Neuronal stem cell (in vitro differentiated cells): ENCODE data around the gene ADAM12.

ENCODE experiments used
- DNase-seq: peaks from one replicate; pipeline ENCODE4 v3.0.0-alpha.2; 2013; ENCODE audit warnings: low spot score
- H2AFZ ChIP-seq: one replicate; pipeline ENCODE4 v1.6.1; 2013; ENCODE audit warnings: mild to moderate bottlenecking, low read length, inconsistent platforms
- H2AK5ac ChIP-seq: 2 replicates; pipeline ENCODE4 v1.6.1; 2013; ENCODE audit warnings: low read depth, mild to moderate bottlenecking, inconsistent platforms, low read length, moderate library complexity, mixed read lengths
- H2BK120ac ChIP-seq: 2 replicates; pipeline ENCODE4 v1.6.1; 2013; ENCODE audit warnings: low read depth, mild to moderate bottlenecking, inconsistent platforms, low read length, moderate library complexity, mixed read lengths
- H2BK12ac ChIP-seq: one replicate; pipeline ENCODE4 v1.6.1; 2013; ENCODE audit warnings: low read length, inconsistent platforms
- H2BK15ac ChIP-seq: 2 replicates; pipeline ENCODE4 v1.6.1; 2013; ENCODE audit warnings: mild to moderate bottlenecking, low read length, inconsistent platforms, mixed read lengths
- H2BK5ac ChIP-seq: one replicate; pipeline ENCODE4 v1.6.1; 2013; ENCODE audit warnings: inconsistent platforms, mild to moderate bottlenecking, low read length, moderate library complexity
- H3K14ac ChIP-seq: one replicate; pipeline ENCODE4 v1.6.1; 2013; ENCODE audit warnings: low read length, inconsistent platforms
- H3K18ac ChIP-seq: 2 replicates; pipeline ENCODE4 v1.6.1; 2013; ENCODE audit warnings: low read length, inconsistent platforms
- H3K23ac ChIP-seq: 2 replicates; pipeline ENCODE4 v1.6.1; 2013; ENCODE audit warnings: low read depth, mild to moderate bottlenecking, mixed read lengths, low read length, inconsistent platforms; ENCODE audit not compliant: poor library complexity
- H3K27ac ChIP-seq: replicated peaks from 3 replicates; pipeline ENCODE4 v1.5.1; 2013; ENCODE audit warnings: low read length, inconsistent platforms
- H3K27me3 ChIP-seq, 3 experiments: 2 replicates each; pipeline ENCODE4 v1.6.1; 2013; ENCODE audit warnings: low read length in 3 of 3, mild to moderate bottlenecking in 2 of 3, inconsistent platforms in 1 of 3, low read depth in 1 of 3, mixed read lengths in 1 of 3, moderate library complexity in 1 of 3; ENCODE audit not compliant: control insufficient read depth in 3 of 3, insufficient read depth in 3 of 3
- H3K36me3 ChIP-seq, 2 donors: replicated peaks in 1 of 2; 2 replicates each; pipeline ENCODE4 v1.6.1; 2013; ENCODE audit warnings: low read length in 2 of 2; ENCODE audit not compliant: control insufficient read depth in 2 of 2, insufficient read depth in 2 of 2
- H3K4ac ChIP-seq: 2 replicates; pipeline ENCODE4 v1.6.1; 2013; ENCODE audit warnings: inconsistent platforms, mild to moderate bottlenecking, low read length, moderate library complexity
- H3K4me1 ChIP-seq, 2 donors: 1 replicate in 1 of 2; 2 replicates in 1 of 2; pipeline ENCODE4 v1.6.1; 2013; ENCODE audit warnings: low read length in 2 of 2, low read depth in 1 of 2; ENCODE audit not compliant: control insufficient read depth in 2 of 2, insufficient read depth in 1 of 2
- H3K4me2 ChIP-seq: one replicate; pipeline ENCODE4 v1.6.1; 2013; ENCODE audit warnings: mild to moderate bottlenecking, low read length, inconsistent platforms; ENCODE audit not compliant: insufficient read depth, poor library complexity, severe bottlenecking
- H3K4me3 ChIP-seq, 2 donors: 2 replicates each; pipeline ENCODE4 v1.5.1; 2013; ENCODE audit warnings: low read length in 2 of 2, mild to moderate bottlenecking in 2 of 2, inconsistent platforms in 1 of 2, moderate library complexity in 1 of 2
- H3K79me1 ChIP-seq: one replicate; pipeline ENCODE4 v1.6.1; 2013; ENCODE audit warnings: low read depth, mild to moderate bottlenecking, inconsistent platforms, low read length, moderate library complexity
- H3K9ac ChIP-seq: one replicate; pipeline ENCODE4 v1.6.1; 2013; ENCODE audit warnings: mild to moderate bottlenecking, low read depth, low read length, inconsistent platforms; ENCODE audit not compliant: poor library complexity
- H3K9me3 ChIP-seq, 2 donors: replicated peaks in 1 of 2; 2 replicates each; pipeline versions ENCODE3 to v1.6.1; 2013; ENCODE audit warnings: low read length in 2 of 2, mild to moderate bottlenecking in 2 of 2, inconsistent platforms in 1 of 2, low read depth in 1 of 2, mixed read lengths in 1 of 2, moderate library complexity in 1 of 2; ENCODE audit not compliant: control insufficient read depth in 2 of 2, insufficient read depth in 1 of 2
- H4K8ac ChIP-seq: one replicate; pipeline ENCODE4 v1.6.1; 2013; ENCODE audit warnings: low read depth, mild to moderate bottlenecking, inconsistent platforms, low read length, moderate library complexity
- H4K91ac ChIP-seq: one replicate; pipeline ENCODE4 v1.6.1; 2013; ENCODE audit warnings: low read length, low read depth, mild to moderate bottlenecking, inconsistent platforms; ENCODE audit not compliant: poor library complexity
- WGBS, 2 donors: extraction: QIAGEN DNeasy Blood & Tissue Kit; methylation state at CpG; one replicate each; pipeline ENCODE4 v1.1.7; 2013; ENCODE audit warnings: missing lambda C conversion rate in 2 of 2, mixed read lengths in 1 of 2; ENCODE audit not compliant: insufficient read length in 2 of 2, insufficient replicate concordance in 1 of 2; ENCODE audit errors: extremely low coverage in 2 of 2; 5-methylcytosine and 5-hydroxymethylcytosine counted together

Gene ADAM12

DNA sequence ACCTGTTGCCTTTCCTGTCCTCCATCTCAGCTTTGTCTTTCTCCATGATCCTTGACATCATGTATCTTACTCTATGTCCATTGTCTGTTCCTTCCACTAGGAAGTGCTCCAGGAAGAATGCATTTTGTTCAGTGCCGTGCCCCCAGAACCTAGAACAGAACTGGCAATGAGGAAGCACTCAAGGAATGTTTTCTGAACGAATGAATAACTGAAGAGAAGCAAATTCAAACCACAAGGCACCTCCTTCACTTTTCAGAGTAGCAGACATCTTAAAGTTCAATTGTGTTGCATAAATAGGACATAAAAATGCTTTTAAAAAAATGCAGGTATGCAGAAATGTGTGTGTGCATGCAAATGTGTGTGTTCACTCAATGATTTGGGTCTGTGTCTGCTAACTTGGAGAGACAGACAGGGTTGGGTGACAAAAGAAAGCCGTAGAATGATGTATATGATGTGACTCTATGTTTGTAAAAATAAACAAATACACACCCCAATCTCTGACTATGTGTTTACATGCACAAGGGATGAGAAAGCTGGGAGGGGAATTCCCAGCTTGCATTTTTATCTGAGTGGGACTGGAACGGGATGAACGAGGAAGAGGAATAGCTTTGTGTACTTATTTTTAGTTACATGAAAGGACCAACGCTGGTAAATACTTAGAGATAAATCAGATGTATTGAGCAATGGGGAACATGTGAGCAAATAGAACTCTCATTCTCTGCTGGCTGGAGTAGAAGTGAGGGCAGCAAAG lies 254.2 kb downstream of the ADAM12 start:
- Histone ChIP-seq H3K18ac (no peak overlapping the region), H4K8ac (no peak overlapping the region), H2BK120ac (no peak overlapping the region), H2AFZ (no peak overlapping the region), H3K27me3 (no peaks in the 10 kb centered on the region), H4K91ac (no peak overlapping the region), H3K4me3 (no peak overlapping the region), H3K14ac (no peak overlapping the region), H3K27ac (no peak overlapping the region), H3K4me2 (no peak overlapping the region), H3K9ac (no peak overlapping the region), H3K23ac (no peak overlapping the region), H2BK15ac (no peak overlapping the region), H3K9me3 (peaks cover 2 to 9% of the 10 kb centered on the region in 2 donors), H2BK5ac (no peak overlapping the region), H3K4me1 (peaks cover 8 to 9% of the 10 kb centered on the region in 2 donors), H2BK12ac (no peak overlapping the region), H3K79me1 (no peaks in the 10 kb centered on the region), H2AK5ac (no peak overlapping the region), H3K36me3 (no peaks in the 10 kb centered on the region), H3K4ac (no peak overlapping the region)
- no peak for DNase-seq
- WGBS, 2 donors: no CpG with 5 or more reads among the region's 6 CpGs

- no peak overlapping the region for H3K23ac ChIP-seq
- H2BK5ac ChIP-seq: no peak overlapping the region
- H3K14ac ChIP-seq: no peak overlapping the region
- no peak overlapping the region for H3K4me3 ChIP-seq
- no peaks in the 10 kb centered on the region for H3K36me3 ChIP-seq
- no peak overlapping the region for H2BK12ac ChIP-seq
- no peak overlapping the region for H2BK15ac ChIP-seq
- no peaks in the 10 kb centered on the region for H3K79me1 ChIP-seq
- no peak overlapping the region for H3K18ac ChIP-seq
- no peak overlapping the region for H3K27ac ChIP-seq
- H4K8ac ChIP-seq: no peak overlapping the region
- no peaks in the 10 kb centered on the region for H3K27me3 ChIP-seq
- no peak overlapping the region for H3K4me2 ChIP-seq
- no peak overlapping the region for H2AK5ac ChIP-seq
- H3K9ac ChIP-seq: no peak overlapping the region
- no CpG with 5 or more reads among the region's 9 CpGs for WGBS, 2 donors
- DNase-seq: no peak
- H3K9me3 ChIP-seq: peaks cover 2 to 9% of the 10 kb centered on the region in 2 donors
- H4K91ac ChIP-seq: no peak overlapping the region
- no peak overlapping the region for H3K4ac ChIP-seq
- H2AFZ ChIP-seq: no peak overlapping the region
- no peak overlapping the region for H2BK120ac ChIP-seq
- peaks cover 8 to 9% of the 10 kb centered on the region in 2 donors for H3K4me1 ChIP-seq
Measured at GRCh38 chr10:126133082-126133620, 255.1 kb downstream of the ADAM12 start.

- DNase-seq: no peak
- no peaks in the 10 kb centered on the region for H3K27me3 ChIP-seq
- no CpG with 5 or more reads among the region's 4 CpGs for WGBS, 2 donors
- no peak overlapping the region for H2BK5ac ChIP-seq
- H3K79me1 ChIP-seq: no peaks in the 10 kb centered on the region
- H3K9ac ChIP-seq: no peak overlapping the region
- peak overlapping the region; percentile 77 for H2AFZ ChIP-seq
- no peaks in the 10 kb centered on the region for H3K36me3 ChIP-seq
- H3K14ac ChIP-seq: no peak overlapping the region
- no peak overlapping the region for H3K4ac ChIP-seq
- H4K8ac ChIP-seq: no peak overlapping the region
- H3K9me3 ChIP-seq: peaks cover under 1 to 3% of the 10 kb centered on the region in 2 donors
- peaks cover 8 to 9% of the 10 kb centered on the region in 2 donors for H3K4me1 ChIP-seq
- H4K91ac ChIP-seq: no peak overlapping the region
- H3K27ac ChIP-seq: no peak overlapping the region
- H3K18ac ChIP-seq: no peak overlapping the region
- H2BK12ac ChIP-seq: no peak overlapping the region
- H3K4me2 ChIP-seq: no peak overlapping the region
- H3K23ac ChIP-seq: no peak overlapping the region
- H3K4me3 ChIP-seq: no peak overlapping the region
- H2AK5ac ChIP-seq: no peak overlapping the region
- no peak overlapping the region for H2BK120ac ChIP-seq
- H2BK15ac ChIP-seq: no peak overlapping the region
Measured at GRCh38 chr10:126131341-126131740, 256.9 kb downstream of the ADAM12 start.

DNA sequence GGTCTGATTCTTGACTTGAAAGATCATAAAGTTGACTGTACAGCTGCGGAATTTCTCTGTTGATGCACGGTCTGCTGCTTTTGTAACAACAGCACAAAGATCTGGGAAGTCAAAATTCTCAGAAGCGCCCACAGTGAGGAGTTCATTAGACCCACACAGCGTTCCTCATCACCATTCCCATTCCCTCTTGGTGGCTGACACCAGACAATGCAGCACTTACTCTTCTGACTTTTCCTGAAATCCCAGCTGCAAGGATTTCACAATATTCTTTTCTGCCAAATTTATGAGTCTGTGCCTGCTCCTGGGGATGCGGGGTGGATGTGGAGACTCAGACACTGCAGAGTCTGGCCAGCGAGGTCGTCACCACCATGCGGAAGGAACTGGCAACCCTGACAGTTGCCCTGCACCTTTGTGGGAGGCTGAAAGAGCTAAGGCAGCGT lies 258.0 kb downstream of the ADAM12 start:
- Histone ChIP-seq H4K8ac (peak overlapping the region; percentile 45), H2BK12ac (no peak overlapping the region), H4K91ac (no peak overlapping the region), H2BK120ac (no peak overlapping the region), H3K4me2 (no peak overlapping the region), H2BK15ac (no peak overlapping the region), H3K4me3 (no peak overlapping the region), H3K4ac (no peak overlapping the region), H3K4me1 (peaks cover 7 to 8% of the 10 kb centered on the region in 2 donors), H2AFZ (peak overlapping the region; percentile 46), H3K9ac (no peak overlapping the region), H2BK5ac (peak overlapping the region; percentile 3), H3K27ac (no peak overlapping the region), H3K36me3 (no peaks in the 10 kb centered on the region), H3K9me3 (peaks cover 0 to 3% of the 10 kb centered on the region in 2 donors), H3K14ac (no peak overlapping the region), H3K79me1 (no peaks in the 10 kb centered on the region), H3K18ac (peak overlapping the region; percentile 1), H3K27me3 (no peaks in the 10 kb centered on the region), H3K23ac (peak overlapping the region; percentile 21), H2AK5ac (peak overlapping the region; percentile 36)
- DNase-seq: no peak
- WGBS, 2 donors: no CpG with 5 or more reads among the region's 9 CpGs
